ENCODE data around the gene ARFGEF3.
A peak's percentile ranks its signal among the peaks of the same experiment; 100 is the strongest.

Gene ARFGEF3

DNA sequence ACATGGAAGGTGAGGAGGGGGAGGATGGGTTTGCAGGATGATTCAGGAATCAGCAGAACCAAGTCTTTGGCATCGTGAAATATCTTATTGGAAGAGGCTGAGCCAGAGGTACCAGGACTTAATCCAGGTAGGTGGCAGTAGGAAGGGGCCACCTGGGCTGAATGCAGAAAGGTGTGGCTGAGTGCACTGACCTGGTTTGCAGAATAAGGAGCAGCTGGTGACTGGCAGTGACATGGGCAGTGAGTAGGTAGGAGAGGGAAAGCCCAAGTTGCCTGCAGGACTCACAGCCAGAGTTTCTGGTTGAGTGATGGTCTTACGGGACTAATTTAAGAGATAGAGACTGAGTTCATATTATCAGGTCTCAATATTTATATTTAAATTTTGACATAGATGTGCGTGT lies 57.7 kb downstream of the ARFGEF3 start:
- no peaks in the 10 kb centered on the region for H3K9me3 ChIP-seq (replicated peaks in 1 of 11)
- no peaks in the 10 kb centered on the region for H3K4me1 ChIP-seq
- H3K4me2 ChIP-seq = no peak overlapping the region
- H4K20me1 ChIP-seq = no peaks in the 10 kb centered on the region
- TF ChIP-seq Cebpa-rat (IDR thresholded peaks at IDR 0.05) = no peak
- no peak overlapping the region for H3K4me3 ChIP-seq
- no peaks in the 10 kb centered on the region for H3K27me3 ChIP-seq
- H3K9ac ChIP-seq = no peak overlapping the region
- no peaks in the 10 kb centered on the region for H3K36me3 ChIP-seq
- H3K27ac ChIP-seq = no peak overlapping the region

DNA sequence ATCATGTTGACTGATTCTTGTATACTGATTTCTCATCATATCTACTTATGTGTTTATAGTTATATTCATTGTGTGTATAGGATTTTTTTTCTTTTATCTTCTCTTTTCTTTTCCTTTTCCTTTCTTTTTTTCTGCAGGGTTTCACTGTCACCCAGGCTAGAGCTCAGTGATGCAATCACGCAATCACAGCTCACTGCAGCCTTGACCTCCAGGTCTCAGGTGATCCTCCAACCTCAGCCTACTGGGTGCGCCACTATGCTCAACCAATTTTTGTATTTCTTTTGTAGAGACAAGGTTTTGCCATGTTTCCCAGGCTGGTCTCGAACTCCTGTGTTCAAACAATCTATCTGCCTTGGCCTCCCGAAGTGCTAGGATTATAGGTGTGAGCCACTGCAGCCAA lies 58.2 kb downstream of the ARFGEF3 start:
- Histone ChIP-seq H3K9ac (no peak overlapping the region), H3K4me2 (no peak overlapping the region), H3K4me1 (no peaks in the 10 kb centered on the region), H3K4me3 (no peak overlapping the region), H3K9me3 (replicated peaks in 1 of 11) (no peaks in the 10 kb centered on the region), H3K36me3 (no peaks in the 10 kb centered on the region), H3K27ac (no peak overlapping the region), H3K27me3 (no peaks in the 10 kb centered on the region), H4K20me1 (no peaks in the 10 kb centered on the region)
- 0 out of 22 replicates have a peak, but pooled peaks of 1 of the 11 experiments have one; percentile 12 for TF ChIP-seq Cebpa-rat (IDR thresholded peaks at IDR 0.05)

DNA sequence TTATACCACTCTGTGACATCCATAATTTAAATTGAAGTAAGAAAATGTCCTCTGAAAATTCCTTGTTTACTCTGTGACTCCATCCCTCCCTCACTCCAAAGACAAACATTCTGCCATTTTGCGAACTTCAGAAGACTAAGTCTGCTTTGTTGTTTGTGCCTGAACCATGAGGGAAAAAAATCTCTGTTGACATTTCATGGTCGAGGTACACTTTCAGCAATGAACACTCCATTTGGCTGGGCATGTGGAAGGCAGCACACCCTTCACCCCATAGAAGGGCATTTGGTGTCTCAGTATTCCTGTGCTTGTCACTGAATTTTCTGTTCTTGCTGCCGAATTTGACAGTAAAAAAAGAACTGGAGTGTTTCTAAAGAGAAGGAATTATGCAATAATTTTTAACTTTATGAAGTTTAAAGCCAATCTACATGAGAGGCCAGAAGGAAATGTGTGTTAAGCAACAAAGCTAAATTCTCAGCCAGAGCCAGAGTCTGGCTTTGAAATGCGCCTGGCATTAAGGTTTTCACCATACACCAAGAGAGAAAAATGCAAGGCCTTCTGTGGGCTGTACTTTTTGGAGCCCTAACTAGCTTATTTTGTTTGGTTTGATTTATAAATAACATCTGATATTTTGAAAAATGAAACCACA lies 61.3 kb downstream of the ARFGEF3 start:
- no peak overlapping the region for H3K4me3 ChIP-seq
- 0 out of 22 replicates have a peak, but pooled peaks of 1 of the 11 experiments have one; percentile 45 for TF ChIP-seq Cebpa-rat (IDR thresholded peaks at IDR 0.05)
- H3K4me1 ChIP-seq = no peaks in the 10 kb centered on the region
- no peaks in the 10 kb centered on the region for H3K27me3 ChIP-seq
- no peak overlapping the region for H3K27ac ChIP-seq
- H3K9me3 ChIP-seq (replicated peaks in 1 of 11) = no peaks in the 10 kb centered on the region
- H4K20me1 ChIP-seq = no peaks in the 10 kb centered on the region
- H3K36me3 ChIP-seq = no peaks in the 10 kb centered on the region
- H3K4me2 ChIP-seq = no peak overlapping the region
- no peak overlapping the region for H3K9ac ChIP-seq

DNA sequence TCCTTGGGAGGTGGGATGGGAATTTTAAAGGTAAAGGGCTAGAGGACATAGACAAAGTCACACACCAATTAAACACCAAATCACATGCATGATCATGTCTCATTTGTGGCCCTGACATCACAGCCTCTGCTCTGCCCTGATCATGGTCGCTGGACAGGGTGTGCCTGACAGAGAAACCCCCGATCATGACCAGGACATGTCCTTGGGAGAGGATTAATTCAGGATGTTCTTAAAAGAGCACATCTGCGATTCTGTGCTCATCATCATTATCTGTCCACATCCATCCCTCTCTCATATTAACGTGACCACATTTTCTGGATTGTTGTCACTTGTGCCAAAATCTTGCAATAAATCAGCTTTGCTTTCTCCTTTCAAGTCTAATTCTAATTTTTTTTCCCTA lies 64.2 kb downstream of the ARFGEF3 start:
- H3K9me3 ChIP-seq (replicated peaks in 1 of 11) = no peaks in the 10 kb centered on the region
- H3K4me2 ChIP-seq = no peak overlapping the region
- peaks cover 0 to 2% (median 0%) of the 10 kb centered on the region in 10 experiments; a peak in 6 of 20 replicates for H3K4me1 ChIP-seq
- TF ChIP-seq Cebpa-rat (IDR thresholded peaks at IDR 0.05) = no peak
- H3K27me3 ChIP-seq = no peaks in the 10 kb centered on the region
- no peak overlapping the region for H3K9ac ChIP-seq
- no peaks in the 10 kb centered on the region for H3K36me3 ChIP-seq
- no peak overlapping the region for H3K4me3 ChIP-seq
- H3K27ac ChIP-seq = no peak overlapping the region
- no peaks in the 10 kb centered on the region for H4K20me1 ChIP-seq

DNA sequence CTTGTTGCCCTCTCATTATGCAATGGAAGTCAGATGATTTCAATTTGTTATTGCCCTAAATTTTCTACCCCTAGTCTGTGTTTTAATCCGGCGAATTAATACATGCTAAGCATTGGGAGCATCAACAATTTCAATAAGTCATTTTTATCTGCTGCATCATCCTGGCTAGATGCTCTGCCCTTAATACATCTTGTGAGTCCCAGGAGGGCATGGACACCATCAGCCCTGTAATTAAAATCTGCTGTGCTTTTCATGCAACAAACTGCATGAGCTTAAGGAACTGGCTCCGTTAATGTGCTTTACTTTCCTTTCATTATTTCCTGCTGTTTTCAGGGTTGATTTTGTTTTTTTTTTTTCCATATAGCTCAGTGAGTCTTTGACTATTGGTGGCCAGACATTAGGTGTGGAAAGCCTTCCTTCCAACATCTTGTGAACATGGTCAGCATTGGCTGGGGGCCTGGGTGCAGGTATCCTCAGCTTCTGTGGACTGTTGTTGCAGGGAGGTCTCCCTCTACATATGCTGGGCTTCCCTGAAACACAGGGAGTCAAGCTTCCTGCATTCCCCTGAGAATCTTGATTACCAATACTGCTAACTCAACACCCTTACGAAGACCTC lies 65.1 kb downstream of the ARFGEF3 start:
- H3K9ac ChIP-seq = no peak overlapping the region
- H3K4me1 ChIP-seq = peaks cover 6 to 11% (median 8%) of the 10 kb centered on the region in 10 experiments; a peak in 16 of 20 replicates
- H3K9me3 ChIP-seq (replicated peaks in 1 of 11) = no peaks in the 10 kb centered on the region
- no peaks in the 10 kb centered on the region for H4K20me1 ChIP-seq
- no peak for TF ChIP-seq Cebpa-rat (IDR thresholded peaks at IDR 0.05)
- no peak overlapping the region for H3K27ac ChIP-seq
- no peak overlapping the region for H3K4me3 ChIP-seq
- no peaks in the 10 kb centered on the region for H3K27me3 ChIP-seq
- H3K36me3 ChIP-seq = no peaks in the 10 kb centered on the region
- no peak overlapping the region for H3K4me2 ChIP-seq

DNA sequence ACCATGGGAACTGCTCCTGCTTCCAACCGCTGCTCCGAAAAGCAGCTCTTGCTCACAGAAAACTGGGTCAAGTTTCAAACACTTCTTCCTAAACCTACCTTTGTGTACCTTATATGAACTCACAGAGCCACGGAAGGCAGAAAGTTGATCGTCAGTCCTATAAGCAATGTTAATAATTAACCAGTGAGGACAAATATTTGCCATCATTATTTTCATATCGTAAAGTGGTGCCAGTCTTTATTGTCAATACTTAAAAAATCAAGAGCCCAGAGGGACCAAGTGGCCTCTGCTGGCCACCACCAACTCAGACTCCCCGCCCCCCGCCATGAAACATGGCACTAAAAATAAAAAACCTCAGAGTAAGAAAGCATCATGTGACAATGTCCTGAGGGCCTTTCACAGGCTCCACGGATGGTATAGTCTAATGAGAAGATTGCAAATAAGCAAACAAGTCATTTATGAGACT lies 65.6 kb downstream of the ARFGEF3 start:
- Histone ChIP-seq H3K4me2 (no peak overlapping the region), H3K9me3 (replicated peaks in 1 of 11) (no peaks in the 10 kb centered on the region), H3K4me3 (no peak overlapping the region), H4K20me1 (no peaks in the 10 kb centered on the region), H3K4me1 (peaks cover 8 to 14% (median 12%) of the 10 kb centered on the region in 10 experiments; a peak in 16 of 20 replicates), H3K36me3 (no peaks in the 10 kb centered on the region), H3K27me3 (no peaks in the 10 kb centered on the region), H3K9ac (no peak overlapping the region), H3K27ac (no peak overlapping the region)
- no peak for TF ChIP-seq Cebpa-rat (IDR thresholded peaks at IDR 0.05)

DNA sequence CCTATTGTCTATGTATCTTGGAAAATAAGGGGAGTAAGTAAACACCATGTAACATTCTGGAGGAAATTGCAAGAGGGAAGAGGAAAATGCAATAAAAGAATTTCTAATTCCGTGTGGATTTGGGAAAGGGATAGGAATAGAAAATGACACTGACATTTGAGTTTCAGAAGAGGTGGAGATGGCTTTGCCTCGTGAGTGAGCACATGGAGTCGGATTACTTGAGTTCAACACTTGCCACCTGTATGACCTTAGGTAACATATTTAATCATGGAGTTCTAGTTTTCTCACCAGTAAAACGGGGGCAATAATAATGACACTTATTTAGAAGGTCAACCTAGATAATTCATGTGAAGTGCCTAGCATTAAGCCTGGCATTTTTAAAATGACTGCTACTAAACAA lies 67.3 kb downstream of the ARFGEF3 start:
- no peaks in the 10 kb centered on the region for H3K27me3 ChIP-seq
- H3K4me3 ChIP-seq = no peak overlapping the region
- no peak for TF ChIP-seq Cebpa-rat (IDR thresholded peaks at IDR 0.05)
- H3K27ac ChIP-seq = no peak overlapping the region
- no peak overlapping the region for H3K9ac ChIP-seq
- H3K9me3 ChIP-seq (replicated peaks in 1 of 11) = no peaks in the 10 kb centered on the region
- H3K4me2 ChIP-seq = no peak overlapping the region
- H4K20me1 ChIP-seq = no peaks in the 10 kb centered on the region
- no peaks in the 10 kb centered on the region for H3K36me3 ChIP-seq
- peaks cover 8 to 14% (median 12%) of the 10 kb centered on the region in 10 experiments; a peak in 16 of 20 replicates for H3K4me1 ChIP-seq

GRCh38 chr6:138229663-138230179 lies 68.0 kb downstream of the ARFGEF3 start:
- no peaks in the 10 kb centered on the region for H3K36me3 ChIP-seq
- H3K4me3 ChIP-seq = no peak overlapping the region
- H4K20me1 ChIP-seq = no peaks in the 10 kb centered on the region
- H3K27me3 ChIP-seq = no peaks in the 10 kb centered on the region
- H3K4me2 ChIP-seq = no peak overlapping the region
- H3K4me1 ChIP-seq = peaks cover 8 to 14% (median 12%) of the 10 kb centered on the region in 10 experiments; a peak in 16 of 20 replicates
- H3K9me3 ChIP-seq (replicated peaks in 1 of 11) = no peaks in the 10 kb centered on the region
- TF ChIP-seq Cebpa-rat (IDR thresholded peaks at IDR 0.05) = no peak
- H3K9ac ChIP-seq = no peak overlapping the region
- no peak overlapping the region for H3K27ac ChIP-seq

DNA sequence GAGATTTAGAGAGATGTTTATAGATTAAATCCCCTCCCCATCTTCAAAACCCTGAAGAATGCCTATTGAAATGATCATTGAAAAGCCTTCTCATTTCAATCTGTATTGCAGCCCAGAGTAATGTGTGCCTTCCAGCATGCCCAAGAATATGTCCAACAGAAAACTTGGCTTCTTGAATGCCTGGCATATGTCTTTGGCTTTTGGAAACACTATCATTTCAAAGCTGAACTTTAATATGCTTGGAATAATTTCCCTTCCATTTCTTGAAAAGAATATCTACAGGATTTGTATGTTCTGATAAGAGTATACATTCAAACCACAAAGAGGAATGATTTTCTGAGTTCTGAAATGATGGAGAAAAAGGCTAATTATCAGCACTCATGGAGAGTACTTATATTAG lies 68.5 kb downstream of the ARFGEF3 start:
- Histone ChIP-seq H3K4me3 (no peak overlapping the region), H3K27me3 (no peaks in the 10 kb centered on the region), H3K4me2 (no peak overlapping the region), H3K4me1 (peaks cover 8 to 14% (median 12%) of the 10 kb centered on the region in 10 experiments; a peak in 16 of 20 replicates), H4K20me1 (no peaks in the 10 kb centered on the region), H3K9ac (no peak overlapping the region), H3K9me3 (replicated peaks in 1 of 11) (no peaks in the 10 kb centered on the region), H3K36me3 (no peaks in the 10 kb centered on the region), H3K27ac (no peak overlapping the region)
- TF ChIP-seq Cebpa-rat (IDR thresholded peaks at IDR 0.05) = no peak

Measured in BLaER1 treated with 17β-estradiol and CSF1 and Interleukin-3, amounts not matched to agents 10 nM and 100 nM (cell line).